ELR (cell line): ENCODE measurements around the gene TBATA.

Source experiments
- DNase-seq: peaks from one replicate; pipeline ENCODE4 v3.0.0-alpha.2; 2015; ENCODE audit warnings: low read depth

Gene TBATA

GRCh38 chr10:70761727-70762350 is 23.3 kb downstream of the TBATA start:
- DNase-seq, result no peak

- peak; percentile 24 for DNase-seq
These were observed 24.1 kb downstream of the TBATA start for GRCh38 chr10:70761031-70761601.

GRCh38 chr10:70760271-70760787 is 24.8 kb downstream of the TBATA start:
- no peak for DNase-seq

GRCh38 chr10:70759781-70760180 is 25.4 kb downstream of the TBATA start:
- DNase-seq, result peak; percentile 6

- peak; percentile 78 for DNase-seq
These were observed 26.2 kb downstream of the TBATA start for GRCh38 chr10:70758757-70759514.

- no peak for DNase-seq
These were observed 27.3 kb downstream of the TBATA start for GRCh38 chr10:70757856-70758255.

- peak; percentile 64 for DNase-seq
These were observed 28.3 kb downstream of the TBATA start for GRCh38 chr10:70756700-70757360.

GRCh38 chr10:70753841-70754621 is 31.1 kb downstream of the TBATA start:
- DNase-seq, result no peak

- DNase-seq, result no peak
These were observed 32.0 kb downstream of the TBATA start for GRCh38 chr10:70753026-70753663.

GRCh38 chr10:70752571-70752970 is 32.6 kb downstream of the TBATA start:
- no peak for DNase-seq

- DNase-seq, result no peak
These were observed 33.2 kb downstream of the TBATA start for GRCh38 chr10:70751991-70752390.

GRCh38 chr10:70751356-70751755 is 33.8 kb downstream of the TBATA start:
- no peak for DNase-seq

- DNase-seq, result no peak
These were observed 34.9 kb downstream of the TBATA start for GRCh38 chr10:70750156-70750703.

- DNase-seq, result no peak
These were observed 35.4 kb downstream of the TBATA start for GRCh38 chr10:70749756-70750155.

- DNase-seq, result no peak
These were observed 36.2 kb downstream of the TBATA start for GRCh38 chr10:70748801-70749573.

- DNase-seq, result no peak
These were observed 36.9 kb downstream of the TBATA start for GRCh38 chr10:70748305-70748704.

GRCh38 chr10:70747192-70747965 is 37.8 kb downstream of the TBATA start:
- no peak for DNase-seq

- no peak for DNase-seq
These were observed 39.6 kb downstream of the TBATA start for GRCh38 chr10:70745555-70745954.

GRCh38 chr10:70744617-70745143 is 40.5 kb downstream of the TBATA start:
- DNase-seq, result no peak
